ENCODE results near the gene IPO13. TPM values are rescaled to one million over a fixed set of nuclear protein-coding genes. Genes with fewer than 3 reads are reported as not detected.

Gene IPO13
- total RNA-seq, 2 experiments from 2014 or later, result 6.3 to 7.4 TPM

GRCh38 chr1:44012404-44012803 is 65.7 kb downstream of the IPO13 start:
- DNase-seq, result no peak
- Mint-ChIP-seq H3K4me1 (ENCODE audit: low read depth) (peaks cover 17% of the 10 kb centered on the region), H3K27ac (no peak overlapping the region), H3K36me3 (ENCODE audit: low read depth) (no peaks in the 10 kb centered on the region), H3K4me3 (no peak overlapping the region), H3K9me3 (no peaks in the 10 kb centered on the region), H3K27me3 (no peaks in the 10 kb centered on the region)
- Histone ChIP-seq H3K27me3 (ENCODE audit: control insufficient read depth in 1 of 2, insufficient read depth in 2 of 2, low read length in 2 of 2) (no peaks in the 10 kb centered on the region), H3K9me3 (ENCODE audit: control insufficient read depth in 1 of 2, insufficient read depth in 1 of 2, low read length in 2 of 2) (no peaks in the 10 kb centered on the region), H3K4me1 (ENCODE audit: insufficient read depth, low read length) (peaks cover 2% of the 10 kb centered on the region), H3K4me3 (ENCODE audit: low read length) (no peak overlapping the region), H3K27ac (ENCODE audit: low read depth in 1 of 2, low read length in 2 of 2) (no peak overlapping the region), H3K36me3 (ENCODE audit: insufficient read depth, low read length) (no peaks in the 10 kb centered on the region)
- CTCF ChIA-PET, result interaction anchor here (1.6 kb wide), 1 partner anchor 24 kb away, joined by 6 read pairs; no protein-coding TSS in a partner anchor
- no peak for ATAC-seq (ENCODE audit: poor library complexity)
- no peak for TF ChIP-seq CTCF (IDR thresholded peaks at IDR 0.05)
- intact Hi-C loops (cut with DNase I, micrococcal nuclease), result no loop called here
- POLR2A ChIA-PET, result no interaction called here

DNA sequence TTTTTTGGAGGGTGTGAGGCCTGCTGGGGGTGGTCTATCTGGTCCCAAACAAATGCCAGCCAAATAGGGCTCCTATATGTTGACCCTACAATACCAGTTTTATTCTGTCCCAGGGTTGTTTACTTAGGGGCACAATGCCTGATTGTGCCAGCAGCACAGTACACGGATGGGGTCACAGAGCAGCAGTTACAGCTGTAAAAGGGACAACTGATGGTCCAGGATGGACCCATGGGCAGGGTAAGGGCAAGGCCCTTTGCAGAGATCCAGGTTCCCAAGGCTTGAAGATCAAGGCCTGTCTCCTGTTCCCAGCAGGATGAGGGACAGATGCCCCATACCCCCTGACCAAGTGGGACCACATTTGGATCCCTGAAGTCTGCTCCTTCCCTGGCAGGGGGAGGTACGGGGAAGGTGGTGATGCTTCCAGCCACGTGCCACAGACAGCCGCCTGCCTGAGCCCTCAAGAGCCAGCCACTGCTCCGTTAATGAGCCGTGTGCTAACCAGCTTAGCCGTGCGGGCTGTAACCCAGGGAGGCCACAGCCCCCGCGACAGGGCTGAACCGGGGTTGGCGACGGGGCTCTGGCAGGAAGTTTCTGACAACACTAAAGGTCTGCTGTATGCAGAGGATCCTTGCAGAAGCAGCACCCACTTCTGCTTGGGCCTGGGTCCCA is 66.3 kb downstream of the IPO13 start:
- Histone ChIP-seq H3K4me1 (ENCODE audit: insufficient read depth, low read length) (peaks cover 2% of the 10 kb centered on the region), H3K9me3 (ENCODE audit: control insufficient read depth in 1 of 2, insufficient read depth in 1 of 2, low read length in 2 of 2) (no peaks in the 10 kb centered on the region), H3K27me3 (ENCODE audit: control insufficient read depth in 1 of 2, insufficient read depth in 2 of 2, low read length in 2 of 2) (no peaks in the 10 kb centered on the region), H3K4me3 (ENCODE audit: low read length) (no peak overlapping the region), H3K27ac (ENCODE audit: low read depth in 1 of 2, low read length in 2 of 2) (no peak overlapping the region), H3K36me3 (ENCODE audit: insufficient read depth, low read length) (no peaks in the 10 kb centered on the region)
- TF ChIP-seq CTCF (IDR thresholded peaks at IDR 0.05), result no peak
- Mint-ChIP-seq H3K27ac (no peak overlapping the region), H3K4me3 (no peak overlapping the region), H3K27me3 (no peaks in the 10 kb centered on the region), H3K36me3 (ENCODE audit: low read depth) (no peaks in the 10 kb centered on the region), H3K4me1 (ENCODE audit: low read depth) (peaks cover 17% of the 10 kb centered on the region), H3K9me3 (no peaks in the 10 kb centered on the region)
- ChIA-PET CTCF (interaction anchor here (1.1 to 1.6 kb wide), 2 partner anchors 24 to 34 kb away, joined by 4 to 6 read pairs; no protein-coding TSS in a partner anchor), POLR2A (interaction anchor here (1.3 kb wide), 1 partner anchor 9 kb away, joined by 3 read pairs; no protein-coding TSS in a partner anchor)
- intact Hi-C loops (cut with DNase I, micrococcal nuclease), result no loop called here
- peak; percentile 48 for ATAC-seq (ENCODE audit: poor library complexity)
- DNase-seq, result no peak

- Histone ChIP-seq H3K9me3 (ENCODE audit: control insufficient read depth in 1 of 2, insufficient read depth in 1 of 2, low read length in 2 of 2) (no peaks in the 10 kb centered on the region), H3K27ac (ENCODE audit: low read depth in 1 of 2, low read length in 2 of 2) (no peak overlapping the region), H3K27me3 (ENCODE audit: control insufficient read depth in 1 of 2, insufficient read depth in 2 of 2, low read length in 2 of 2) (no peaks in the 10 kb centered on the region), H3K36me3 (ENCODE audit: insufficient read depth, low read length) (no peaks in the 10 kb centered on the region), H3K4me3 (ENCODE audit: low read length) (no peak overlapping the region), H3K4me1 (ENCODE audit: insufficient read depth, low read length) (peaks cover 2% of the 10 kb centered on the region)
- ChIA-PET CTCF (interaction anchor here (1.1 kb wide), 1 partner anchor 34 kb away, joined by 4 read pairs; no protein-coding TSS in a partner anchor), POLR2A (interaction anchor here (1.3 kb wide), 1 partner anchor 8 kb away, joined by 3 read pairs; no protein-coding TSS in a partner anchor)
- Mint-ChIP-seq H3K4me1 (ENCODE audit: low read depth) (peaks cover 17% of the 10 kb centered on the region), H3K9me3 (no peaks in the 10 kb centered on the region), H3K27ac (no peak overlapping the region), H3K27me3 (no peaks in the 10 kb centered on the region), H3K4me3 (no peak overlapping the region), H3K36me3 (ENCODE audit: low read depth) (no peaks in the 10 kb centered on the region)
- ATAC-seq (ENCODE audit: poor library complexity) (no peak), DNase-seq (no peak)
- no peak for TF ChIP-seq CTCF (IDR thresholded peaks at IDR 0.05)
- intact Hi-C loops (cut with DNase I, micrococcal nuclease), result no loop called here
Observed at GRCh38 chr1:44013949-44014348, 67.2 kb downstream of the IPO13 start.

Measured in CD4-positive, alpha-beta T cell (primary cell).